ENCODE measurements around the gene C16orf95.

The C16orf95 gene

DNA sequence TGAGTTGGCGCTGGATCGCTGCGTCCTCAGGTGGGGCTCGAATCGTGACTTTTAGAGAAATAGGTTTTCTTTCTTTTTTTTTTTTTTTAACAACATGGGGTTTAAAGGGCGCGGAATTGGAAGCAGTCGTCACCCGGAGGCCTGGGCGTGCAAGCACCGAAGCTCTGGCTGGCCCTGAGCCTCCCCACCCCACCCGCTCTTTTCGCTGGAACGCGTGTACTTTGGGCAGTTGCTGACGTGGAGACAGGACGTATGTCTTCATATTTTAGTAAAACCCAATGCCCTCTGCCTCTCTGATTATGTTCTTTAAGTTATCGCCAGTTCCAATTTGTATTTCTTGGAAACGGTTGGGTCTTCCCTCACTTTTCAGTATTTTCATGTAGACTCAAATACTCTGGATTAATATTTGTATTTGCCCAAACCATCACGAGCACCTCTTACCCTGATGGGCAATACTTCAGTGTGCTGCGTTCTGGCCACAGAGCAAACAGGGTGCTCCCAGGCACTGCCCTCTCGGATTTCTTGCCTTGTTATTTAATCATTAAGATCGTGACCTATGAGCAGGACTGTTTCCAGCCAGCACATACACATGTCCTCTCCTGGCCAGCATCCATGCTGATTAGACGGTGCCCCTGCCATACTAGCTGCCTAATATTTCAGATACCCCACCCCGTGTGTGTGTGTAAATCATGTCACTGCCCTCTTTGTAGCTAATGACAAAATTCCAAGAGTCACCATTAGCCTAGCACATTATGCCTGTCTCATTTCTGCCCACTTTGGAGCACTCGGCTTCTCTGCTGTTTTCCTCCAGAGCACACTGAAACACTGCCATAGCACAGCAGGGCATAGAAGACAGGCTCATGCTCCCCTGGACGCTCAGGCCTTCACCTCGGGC lies 805 bp upstream of the C16orf95 start:
- in situ Hi-C loops (cut with MboI; ENCODE audit: low pct_unique_long_range_greater_than_20kb, low sequenced_read_pairs, unreplicated experiment): no loop called here
- peak; percentile 66 for DNase-seq (ENCODE audit: low spot score)
- no peak for TF ChIP-seq CTCF (IDR thresholded peaks at IDR 0.05; ENCODE audit: extremely low read depth, insufficient read depth, missing control alignments)

- in situ Hi-C loops (cut with MboI; ENCODE audit: low pct_unique_long_range_greater_than_20kb, low sequenced_read_pairs, unreplicated experiment): no loop called here
- no peak for DNase-seq (ENCODE audit: low spot score)
- TF ChIP-seq CTCF (IDR thresholded peaks at IDR 0.05; ENCODE audit: extremely low read depth, insufficient read depth, missing control alignments): no peak
Observed at GRCh38 chr16:87316450-87316922, 706 bp downstream of the C16orf95 start.

- DNase-seq (ENCODE audit: low spot score): no peak
- in situ Hi-C loops (cut with MboI; ENCODE audit: low pct_unique_long_range_greater_than_20kb, low sequenced_read_pairs, unreplicated experiment): no loop called here
- no peak for TF ChIP-seq CTCF (IDR thresholded peaks at IDR 0.05; ENCODE audit: extremely low read depth, insufficient read depth, missing control alignments)
Observed at GRCh38 chr16:87314990-87315420, 2.2 kb downstream of the C16orf95 start.

DNA sequence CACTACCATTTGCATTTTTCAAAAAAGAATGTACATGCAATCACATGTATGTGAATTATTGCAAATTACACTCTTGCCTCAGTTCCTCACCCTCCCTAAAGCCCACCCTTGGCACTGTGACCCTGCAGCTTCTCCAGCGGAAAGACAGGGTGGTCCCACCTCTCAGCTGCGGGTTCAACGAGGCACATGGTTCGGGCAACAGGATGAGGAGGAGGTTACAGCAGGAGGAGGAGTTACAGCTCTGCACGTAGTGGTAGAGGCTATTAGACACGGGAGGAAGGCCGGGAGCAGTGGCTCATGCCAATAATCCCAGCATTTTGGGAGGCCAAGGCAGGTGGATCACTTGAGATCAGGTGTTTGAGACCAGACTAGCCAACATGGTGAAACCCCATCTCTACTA lies 5.2 kb downstream of the C16orf95 start:
- no peak for TF ChIP-seq CTCF (IDR thresholded peaks at IDR 0.05; ENCODE audit: extremely low read depth, insufficient read depth, missing control alignments)
- in situ Hi-C loops (cut with MboI; ENCODE audit: low pct_unique_long_range_greater_than_20kb, low sequenced_read_pairs, unreplicated experiment): no loop called here
- DNase-seq (ENCODE audit: low spot score): no peak

- DNase-seq (ENCODE audit: low spot score): no peak
- in situ Hi-C loops (cut with MboI; ENCODE audit: low pct_unique_long_range_greater_than_20kb, low sequenced_read_pairs, unreplicated experiment): no loop called here
- TF ChIP-seq CTCF (IDR thresholded peaks at IDR 0.05; ENCODE audit: extremely low read depth, insufficient read depth, missing control alignments): no peak
Observed at GRCh38 chr16:87311387-87311786, 5.8 kb downstream of the C16orf95 start.

- DNase-seq (ENCODE audit: low spot score): no peak
- TF ChIP-seq CTCF (IDR thresholded peaks at IDR 0.05; ENCODE audit: extremely low read depth, insufficient read depth, missing control alignments): no peak
- in situ Hi-C loops (cut with MboI; ENCODE audit: low pct_unique_long_range_greater_than_20kb, low sequenced_read_pairs, unreplicated experiment): no loop called here
Observed at GRCh38 chr16:87310610-87311009, 6.6 kb downstream of the C16orf95 start.

All from GM13977 (cell line).